Activated T-helper 9 cell treated with anti-CD3 and anti-CD28 coated beads, Interleukin-2, amount 50 U/mL, for 16 hours (primary cell): ENCODE measurements around the gene BAK1.
A peak's percentile ranks its signal among the peaks of the same experiment; 100 is the strongest.

Experiments used
- DNase-seq: peaks from one replicate; pipeline ENCODE4 v3.0.0-alpha.2; 2020; ENCODE audit warnings: low read depth

Gene BAK1

GRCh38 chr6:33579828-33580714, at the start of gene BAK1:
TSS of gene BAK1 (minus strand) at chr6:33580276. CDS start at chr6:33577604, 2,672 bp downstream.
- DNase-seq = peak; percentile 77

GRCh38 chr6:33628401-33628964, 48.4 kb upstream of the BAK1 start:
- no peak for DNase-seq

GRCh38 chr6:33627876-33628275, 47.8 kb upstream of the BAK1 start:
- no peak for DNase-seq

GRCh38 chr6:33624856-33625255, 44.8 kb upstream of the BAK1 start:
- no peak for DNase-seq

- no peak for DNase-seq
Observed at GRCh38 chr6:33623895-33624381, 43.9 kb upstream of the BAK1 start.

GRCh38 chr6:33622456-33623431, 42.7 kb upstream of the BAK1 start:
- DNase-seq = no peak

- DNase-seq = peak; percentile 34
Observed at GRCh38 chr6:33621711-33622388, 41.8 kb upstream of the BAK1 start.

- DNase-seq = peak; percentile 63
Observed at GRCh38 chr6:33620856-33621710, 41.0 kb upstream of the BAK1 start, which contains the start of gene ITPR3. TSS of gene ITPR3 (plus strand) at chr6:33621322. CDS start at chr6:33621603, 281 bp downstream.

- peak; percentile 13 for DNase-seq
Observed at GRCh38 chr6:33620158-33620855, 40.2 kb upstream of the BAK1 start.

GRCh38 chr6:33619166-33619840, 39.2 kb upstream of the BAK1 start:
- no peak for DNase-seq

- no peak for DNase-seq
Observed at GRCh38 chr6:33616913-33617312, 36.8 kb upstream of the BAK1 start.

- no peak for DNase-seq
Observed at GRCh38 chr6:33616113-33616512, 36.0 kb upstream of the BAK1 start.

- no peak for DNase-seq
Observed at GRCh38 chr6:33613795-33614168, 33.7 kb upstream of the BAK1 start.

- no peak for DNase-seq
Observed at GRCh38 chr6:33613146-33613794, 33.2 kb upstream of the BAK1 start.

GRCh38 chr6:33610779-33611732, 31.0 kb upstream of the BAK1 start:
- DNase-seq = no peak

- DNase-seq = no peak
Observed at GRCh38 chr6:33610067-33610466, 30.0 kb upstream of the BAK1 start.

GRCh38 chr6:33609528-33609927, 29.5 kb upstream of the BAK1 start:
- no peak for DNase-seq

GRCh38 chr6:33609019-33609418, 28.9 kb upstream of the BAK1 start:
- DNase-seq = no peak
